ENCODE data around the gene CPSF3. TPM values are rescaled to one million over a fixed set of nuclear protein-coding genes. Genes with fewer than 3 reads are reported as not detected.

Gene CPSF3
- total and polyA plus RNA-seq, 9 of the 15 experiments (the other 6 are each of a cell fraction or from before 2014, with no cell fraction given) = 54.2 to 151 (median 94.5) TPM

DNA sequence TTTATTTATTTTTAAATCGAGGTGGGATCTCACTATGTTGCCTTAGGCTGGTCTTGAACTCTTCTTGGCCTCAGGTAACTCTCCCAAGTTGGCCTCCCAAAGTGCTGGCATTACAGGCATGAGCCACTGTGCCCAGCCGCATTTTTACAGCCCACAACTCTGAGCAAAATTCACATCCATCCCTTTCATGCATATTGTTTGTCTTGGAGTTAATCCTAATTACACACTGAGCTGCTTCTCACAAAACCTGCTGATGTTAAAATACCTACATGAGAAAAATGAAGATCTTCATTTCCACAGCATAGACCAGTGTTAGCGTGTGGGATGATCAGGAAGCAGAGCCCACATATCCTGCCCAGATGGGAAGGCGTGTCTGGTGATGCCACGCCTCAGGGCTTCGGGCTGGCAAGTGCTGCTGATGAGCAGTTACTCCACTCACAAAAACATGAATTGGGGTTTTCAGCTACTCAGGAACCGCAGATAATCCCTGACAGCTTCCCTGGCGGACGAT lies 14.8 kb upstream of the CPSF3 start (continued):
- TF ChIP-seq, protein P1, sequence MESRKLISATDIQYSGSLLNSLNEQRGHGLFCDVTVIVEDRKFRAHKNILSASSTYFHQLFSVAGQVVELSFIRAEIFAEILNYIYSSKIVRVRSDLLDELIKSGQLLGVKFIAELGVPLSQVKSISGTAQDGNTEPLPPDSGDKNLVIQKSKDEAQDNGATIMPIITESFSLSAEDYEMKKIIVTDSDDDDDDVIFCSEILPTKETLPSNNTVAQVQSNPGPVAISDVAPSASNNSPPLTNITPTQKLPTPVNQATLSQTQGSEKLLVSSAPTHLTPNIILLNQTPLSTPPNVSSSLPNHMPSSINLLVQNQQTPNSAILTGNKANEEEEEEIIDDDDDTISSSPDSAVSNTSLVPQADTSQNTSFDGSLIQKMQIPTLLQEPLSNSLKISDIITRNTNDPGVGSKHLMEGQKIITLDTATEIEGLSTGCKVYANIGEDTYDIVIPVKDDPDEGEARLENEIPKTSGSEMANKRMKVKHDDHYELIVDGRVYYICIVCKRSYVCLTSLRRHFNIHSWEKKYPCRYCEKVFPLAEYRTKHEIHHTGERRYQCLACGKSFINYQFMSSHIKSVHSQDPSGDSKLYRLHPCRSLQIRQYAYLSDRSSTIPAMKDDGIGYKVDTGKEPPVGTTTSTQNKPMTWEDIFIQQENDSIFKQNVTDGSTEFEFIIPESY (CRISPR knock-in tag; IDR thresholded peaks at IDR 0.05) = no peak
- no peak for TF ChIP-seq ILK (tag; IDR thresholded peaks at IDR 0.05; ENCODE audit: borderline replicate concordance, low read depth)

DNA sequence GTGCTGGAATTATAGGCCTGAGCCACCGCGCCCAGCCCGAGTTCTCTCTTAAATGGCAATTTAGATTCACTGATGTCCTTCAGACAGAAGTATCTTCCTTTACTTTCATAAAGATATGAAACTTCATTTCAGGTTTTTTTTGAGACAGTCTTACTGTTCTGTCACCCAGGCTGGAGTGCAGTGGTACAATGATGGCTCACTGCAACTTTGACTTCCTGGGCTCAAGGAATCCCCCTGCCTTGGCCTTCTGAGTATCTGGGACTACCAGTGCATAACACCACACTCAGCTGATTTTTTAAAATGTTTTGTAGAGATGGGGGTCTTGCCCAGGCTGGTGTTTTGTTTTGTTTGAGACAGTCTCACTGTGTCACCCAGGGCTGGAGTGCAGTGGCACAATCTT lies 13.3 kb upstream of the CPSF3 start:
- Histone ChIP-seq H3K27me3 (ENCODE audit: control insufficient read depth in 2 of 2, insufficient read depth in 2 of 2, low read length in 2 of 2) (no peaks in the 10 kb centered on the region), H2AFZ (ENCODE audit: low read depth, low read length) (no peak overlapping the region), H3K4me1 (replicated peaks in 1 of 2; ENCODE audit: control insufficient read depth in 2 of 2, insufficient read depth in 2 of 2, low read length in 2 of 2) (no peaks in the 10 kb centered on the region), H3K9me1 (ENCODE audit: control insufficient read depth, insufficient read depth, low read length) (no peaks in the 10 kb centered on the region), H3K79me2 (ENCODE audit: control insufficient read depth, insufficient read depth, low read length) (no peaks in the 10 kb centered on the region), H3K4me3 (no peak overlapping the region), H4K20me1 (replicated peaks; ENCODE audit: control insufficient read depth, insufficient read depth, low read length) (no peaks in the 10 kb centered on the region), H3K27ac (ENCODE audit: extremely low read depth, low read depth, low read length) (no peak overlapping the region), H3K9ac (ENCODE audit: insufficient read depth in 1 of 2, low read depth in 2 of 2, low read length in 2 of 2) (no peak overlapping the region), H3K36me3 (ENCODE audit: control insufficient read depth, insufficient read depth, low read length) (peaks cover 42% of the 10 kb centered on the region; the same call in 2 of the 3 replicates), H3K4me2 (ENCODE audit: insufficient read depth, low read length) (no peak overlapping the region), H3K9me3 (replicated peaks; ENCODE audit: control insufficient read depth, insufficient read depth, low read depth, low read length) (no peaks in the 10 kb centered on the region)
- POLR2A ChIA-PET = no interaction called here
- TF ChIP-seq THRAP3 (IDR thresholded peaks at IDR 0.05; ENCODE audit: borderline replicate concordance) = no peak
- TF ChIP-seq DACH1 (IDR thresholded peaks at IDR 0.05; ENCODE audit: partially characterized antibody) = no peak
- no peak for TF ChIP-seq CBX8 (IDR thresholded peaks at IDR 0.05; ENCODE audit: borderline replicate concordance, extremely low read depth, low read depth, low read length, poor library complexity, severe bottlenecking)
- no peak for TF ChIP-seq ZFP1 (CRISPR knock-in tag; IDR thresholded peaks at IDR 0.05)
- no peak for TF ChIP-seq MBD2 (IDR thresholded peaks at IDR 0.05; ENCODE audit: borderline replicate concordance, low read depth)
- TF ChIP-seq ELF1 (tag; IDR thresholded peaks at IDR 0.05) = no peak
- TF ChIP-seq FOXA1 (IDR thresholded peaks at IDR 0.05; ENCODE audit: borderline replicate concordance) = no peak
- TF ChIP-seq, protein P2, sequence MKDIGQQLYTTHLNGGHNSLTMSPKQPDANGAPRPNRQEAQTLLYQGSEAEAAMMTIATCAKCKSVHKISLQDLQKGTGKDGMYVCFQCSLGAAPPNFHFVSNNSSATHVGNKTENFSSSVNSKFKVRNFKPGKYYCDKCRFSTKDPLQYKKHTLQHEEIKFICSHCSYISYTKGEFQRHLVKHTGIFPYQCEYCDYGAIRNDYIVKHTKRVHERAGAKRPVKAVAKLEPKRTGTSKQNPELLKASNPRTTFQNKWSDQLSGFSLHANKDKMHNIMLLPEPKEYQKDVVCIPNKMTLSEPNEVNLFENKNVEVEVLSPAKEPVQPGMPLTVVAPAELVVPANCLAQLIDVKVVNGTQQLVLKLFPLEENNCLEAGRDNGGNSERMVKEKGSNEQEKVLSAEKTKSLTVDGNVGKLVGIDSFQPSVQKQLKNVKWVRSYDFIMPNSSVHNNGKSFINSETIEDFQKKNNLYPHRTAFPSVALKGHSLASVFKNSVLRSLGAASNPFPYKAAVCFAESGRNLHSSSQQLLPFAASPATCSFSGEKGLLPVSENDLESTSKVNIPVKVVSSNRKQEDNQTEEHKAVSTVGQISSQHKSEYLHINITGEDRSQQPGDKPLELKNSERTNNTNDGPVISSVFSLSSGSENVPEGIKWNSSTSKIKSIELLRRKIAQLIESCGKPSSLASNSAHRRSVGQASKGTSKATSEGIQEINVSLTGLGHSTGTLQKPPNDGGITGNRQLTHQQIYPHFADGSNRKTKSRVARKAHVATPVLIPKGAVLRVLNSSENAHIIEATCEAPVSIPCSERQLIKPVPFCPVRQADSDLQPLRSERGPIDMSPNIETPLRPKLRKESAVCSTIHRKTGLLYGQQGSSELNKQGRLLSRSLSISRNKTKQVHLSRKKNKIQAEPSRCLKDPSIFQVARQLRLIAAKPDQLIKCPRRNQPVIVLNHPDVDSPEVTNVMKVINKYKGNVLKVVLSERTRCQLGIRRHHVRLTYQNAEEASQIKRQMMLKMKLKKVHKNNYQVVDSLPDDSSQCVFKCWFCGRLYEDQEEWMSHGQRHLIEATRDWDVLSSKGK (CRISPR knock-in tag; IDR thresholded peaks at IDR 0.05) = no peak
- no peak for TF ChIP-seq CTBP1 (IDR thresholded peaks at IDR 0.05; ENCODE audit: borderline replicate concordance)
- TF ChIP-seq, protein P3, sequence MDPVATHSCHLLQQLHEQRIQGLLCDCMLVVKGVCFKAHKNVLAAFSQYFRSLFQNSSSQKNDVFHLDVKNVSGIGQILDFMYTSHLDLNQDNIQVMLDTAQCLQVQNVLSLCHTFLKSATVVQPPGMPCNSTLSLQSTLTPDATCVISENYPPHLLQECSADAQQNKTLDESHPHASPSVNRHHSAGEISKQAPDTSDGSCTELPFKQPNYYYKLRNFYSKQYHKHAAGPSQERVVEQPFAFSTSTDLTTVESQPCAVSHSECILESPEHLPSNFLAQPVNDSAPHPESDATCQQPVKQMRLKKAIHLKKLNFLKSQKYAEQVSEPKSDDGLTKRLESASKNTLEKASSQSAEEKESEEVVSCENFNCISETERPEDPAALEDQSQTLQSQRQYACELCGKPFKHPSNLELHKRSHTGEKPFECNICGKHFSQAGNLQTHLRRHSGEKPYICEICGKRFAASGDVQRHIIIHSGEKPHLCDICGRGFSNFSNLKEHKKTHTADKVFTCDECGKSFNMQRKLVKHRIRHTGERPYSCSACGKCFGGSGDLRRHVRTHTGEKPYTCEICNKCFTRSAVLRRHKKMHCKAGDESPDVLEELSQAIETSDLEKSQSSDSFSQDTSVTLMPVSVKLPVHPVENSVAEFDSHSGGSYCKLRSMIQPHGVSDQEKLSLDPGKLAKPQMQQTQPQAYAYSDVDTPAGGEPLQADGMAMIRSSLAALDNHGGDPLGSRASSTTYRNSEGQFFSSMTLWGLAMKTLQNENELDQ (CRISPR knock-in tag; IDR thresholded peaks at IDR 0.05; ENCODE audit: borderline replicate concordance) = no peak
- BruUV-seq (replicated peaks) = no TSS peak
- in situ Hi-C loops (cut with MboI) (no loop called here), intact Hi-C loops (cut with micrococcal nuclease) (no loop called here)
- DNase-seq (ENCODE audit: extremely low read depth in 1 of 4, low spot score in 3 of 4) (no peak), ATAC-seq (no peak), FAIRE-seq (no peak)
- 100% methylated on average over 3 of the region's 3 CpGs for whole genome bisulfite sequencing (ENCODE audit: insufficient coverage, low coverage, missing lambda C conversion rate)
- CTCF ChIA-PET (ENCODE audit: low intra/inter-chr PET ratio) = no interaction called here
